Activated CD4-positive, alpha-beta T cell treated with anti-CD3 and anti-CD28 coated beads, Interleukin-2, amount 10 ng/mL, durations not matched to agents 24 days and 14 days (primary cell): ENCODE results near the gene RTN4RL2. TPM values are rescaled to one million over a fixed set of nuclear protein-coding genes. Genes with fewer than 3 reads are reported as not detected.

ENCODE experiments used
- DNase-seq: peaks from one replicate; pipeline ENCODE4 v3.0.0; 2022
- H3K27ac Mint-ChIP-seq: one replicate; pipeline ENCODE4 v1.8.0; 2022; ENCODE audit warnings: mild to moderate bottlenecking, mixed read lengths
- H3K27me3 Mint-ChIP-seq: one replicate; pipeline ENCODE4 v1.8.0; 2022; ENCODE audit warnings: mixed read lengths
- H3K36me3 Mint-ChIP-seq: one replicate; pipeline ENCODE4 v1.8.0; 2022; ENCODE audit warnings: low read depth, mild to moderate bottlenecking, mixed read lengths
- H3K4me1 Mint-ChIP-seq: one replicate; pipeline ENCODE4 v1.8.0; 2021; ENCODE audit warnings: mixed read lengths
- H3K4me3 Mint-ChIP-seq: one replicate; pipeline ENCODE4 v1.8.0; 2022; ENCODE audit warnings: mild to moderate bottlenecking, moderate library complexity, mixed read lengths
- H3K9me3 Mint-ChIP-seq: one replicate; pipeline ENCODE4 v1.8.0; 2021; ENCODE audit warnings: mixed read lengths
- intact Hi-C: fragments of 100-400 bp; cut with micrococcal nuclease; formaldehyde crosslinking; loops from one replicate; pipeline ENCODE4 v1.15.1; 2023
- total RNA-seq: library from RNA; stranded (reverse); gene quantifications from 2 replicates; pipeline ENCODE4 v1.2.3, GENCODE V29; 2022

The RTN4RL2 gene
- total RNA-seq, 1 donor from 2014 or later = 0.23 TPM

- Mint-ChIP-seq H3K36me3 (peaks cover 21% of the 10 kb centered on the region), H3K4me3 (no peak overlapping the region), H3K27me3 (peaks cover 30% of the 10 kb centered on the region), H3K27ac (no peak overlapping the region), H3K4me1 (peaks cover 3% of the 10 kb centered on the region), H3K9me3 (no peaks in the 10 kb centered on the region)
- intact Hi-C loops = no loop called here
- DNase-seq = no peak
Measured at GRCh38 chr11:57484141-57484710, 23.9 kb downstream of the RTN4RL2 start.

DNA sequence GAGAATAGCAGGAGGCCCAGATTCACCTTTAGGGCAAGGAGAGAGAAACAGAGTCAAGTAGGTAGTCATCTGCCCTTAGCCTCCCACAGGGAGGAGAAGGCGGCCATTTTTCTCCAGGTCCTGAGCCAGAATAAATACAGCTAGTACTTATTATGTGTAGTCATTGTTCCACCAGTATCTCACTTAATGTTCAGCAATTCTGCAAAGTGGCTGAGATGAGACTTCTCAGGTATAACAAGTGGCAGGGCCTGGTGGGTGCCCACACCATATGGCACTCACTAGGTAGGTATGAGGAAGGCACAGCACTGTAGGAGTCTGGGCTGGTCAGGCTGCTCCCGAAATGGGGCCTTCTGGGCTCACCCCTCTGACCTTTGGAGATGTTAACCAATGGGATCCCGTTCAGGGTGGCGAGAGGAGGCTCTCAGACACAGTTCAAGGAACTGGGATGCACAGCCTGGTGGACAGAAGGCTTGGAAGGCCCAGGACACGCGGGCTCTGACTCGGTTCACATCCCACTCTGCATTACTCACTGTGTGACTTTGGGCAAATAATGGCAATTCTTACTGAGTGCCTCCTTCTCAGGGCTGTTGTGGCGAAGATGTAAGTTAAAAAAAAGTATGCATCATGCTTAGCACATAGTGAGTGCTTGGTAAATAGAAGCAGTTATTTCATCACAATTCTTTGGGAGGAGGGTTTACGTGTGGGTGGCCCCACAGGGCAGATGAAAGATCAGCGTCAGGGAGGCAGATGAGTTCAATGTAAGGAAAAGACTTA, 25.1 kb downstream of the RTN4RL2 start:
- Mint-ChIP-seq H3K4me3 (no peak overlapping the region), H3K9me3 (no peaks in the 10 kb centered on the region), H3K36me3 (peaks cover 21% of the 10 kb centered on the region), H3K27ac (no peak overlapping the region), H3K4me1 (no peaks in the 10 kb centered on the region), H3K27me3 (peaks cover 20% of the 10 kb centered on the region)
- intact Hi-C loops = no loop called here
- no peak for DNase-seq

DNA sequence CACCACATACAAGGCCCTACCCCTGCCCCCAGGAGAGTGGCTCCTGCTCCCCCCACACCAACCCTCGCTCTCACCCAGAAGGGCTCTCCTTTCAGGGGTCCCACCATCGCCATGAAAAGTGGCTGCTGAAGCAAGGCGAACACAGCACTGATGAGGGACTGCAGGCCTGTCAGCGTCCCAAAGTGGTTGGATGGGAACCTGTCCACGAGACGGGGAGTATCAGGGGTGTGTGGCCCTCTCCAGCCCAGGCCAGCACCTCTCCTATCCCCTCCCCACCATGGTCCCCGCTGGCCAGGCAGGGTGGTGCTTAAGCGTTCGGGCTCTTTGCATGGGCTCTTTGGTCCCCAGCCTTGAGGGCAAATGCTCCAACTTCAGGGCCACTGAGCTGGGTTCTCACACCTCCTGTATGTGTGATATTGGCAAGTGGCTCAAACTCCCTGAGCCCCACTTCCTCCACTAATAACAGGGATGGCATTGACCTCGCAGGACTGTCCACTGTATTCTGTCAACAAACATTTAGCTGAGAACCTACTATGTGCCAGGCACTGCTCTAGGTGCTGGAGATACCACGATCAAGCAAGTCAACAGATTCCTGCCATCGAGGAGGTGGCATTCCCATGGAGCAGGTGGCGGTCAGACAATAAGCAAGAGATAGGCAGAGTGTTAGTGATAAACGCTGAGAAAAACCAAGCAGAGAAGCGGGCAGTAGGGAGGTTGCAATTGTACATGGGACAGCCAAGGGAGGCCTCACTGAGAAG, 26.9 kb downstream of the RTN4RL2 start:
- H3K4me3 Mint-ChIP-seq = no peak overlapping the region
- no peaks in the 10 kb centered on the region for H3K4me1 Mint-ChIP-seq
- peaks cover 19% of the 10 kb centered on the region for H3K36me3 Mint-ChIP-seq

DNA sequence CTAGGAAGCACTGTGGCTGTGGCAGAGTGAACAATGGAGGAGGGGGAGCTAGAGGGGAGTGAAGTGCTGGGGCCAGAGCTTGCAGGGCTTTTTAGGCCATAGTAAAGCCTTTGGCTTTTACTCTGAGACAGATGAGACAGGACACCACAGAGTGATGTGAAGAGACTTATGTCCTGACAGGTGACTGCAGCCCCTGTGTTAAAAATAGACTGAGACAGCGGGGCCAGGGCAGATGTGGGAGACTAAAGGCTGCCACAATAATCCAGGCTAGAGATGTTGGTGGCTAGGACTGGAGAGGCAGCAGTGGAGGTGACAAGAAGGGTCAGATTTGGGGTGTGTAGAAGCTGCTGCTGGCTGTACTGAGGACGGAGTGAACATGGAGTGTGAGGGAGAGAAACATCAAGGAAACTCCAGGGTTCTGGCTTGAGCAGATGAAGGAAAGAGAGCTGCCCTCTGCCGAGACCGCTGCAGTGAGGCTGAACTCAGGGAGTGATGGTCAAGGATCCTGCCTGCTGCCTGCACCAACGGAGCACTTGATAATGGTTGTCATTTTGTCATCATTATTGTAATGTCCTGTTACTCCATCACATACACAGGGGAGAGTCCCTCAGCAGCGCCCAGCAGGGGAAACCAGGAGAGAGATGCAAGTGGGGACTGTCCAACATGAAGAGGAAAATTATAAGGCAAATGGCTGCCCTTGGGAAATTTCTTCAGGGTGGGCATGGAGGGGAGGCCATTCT, 27.8 kb downstream of the RTN4RL2 start:
- H3K36me3 Mint-ChIP-seq = peaks cover 18% of the 10 kb centered on the region
- intact Hi-C loops = no loop called here
- H3K27me3 Mint-ChIP-seq = peaks cover 5% of the 10 kb centered on the region
- no peak for DNase-seq
- no peak overlapping the region for H3K4me3 Mint-ChIP-seq
- no peaks in the 10 kb centered on the region for H3K4me1 Mint-ChIP-seq
- H3K27ac Mint-ChIP-seq = no peak overlapping the region
- H3K9me3 Mint-ChIP-seq = no peaks in the 10 kb centered on the region

More for the DNA sequence above, 26.9 kb downstream of the RTN4RL2 start:
- intact Hi-C loops = no loop called here
- H3K27ac Mint-ChIP-seq = no peak overlapping the region
- no peak for DNase-seq
- H3K27me3 Mint-ChIP-seq = peaks cover 8% of the 10 kb centered on the region
- H3K9me3 Mint-ChIP-seq = no peaks in the 10 kb centered on the region

DNA sequence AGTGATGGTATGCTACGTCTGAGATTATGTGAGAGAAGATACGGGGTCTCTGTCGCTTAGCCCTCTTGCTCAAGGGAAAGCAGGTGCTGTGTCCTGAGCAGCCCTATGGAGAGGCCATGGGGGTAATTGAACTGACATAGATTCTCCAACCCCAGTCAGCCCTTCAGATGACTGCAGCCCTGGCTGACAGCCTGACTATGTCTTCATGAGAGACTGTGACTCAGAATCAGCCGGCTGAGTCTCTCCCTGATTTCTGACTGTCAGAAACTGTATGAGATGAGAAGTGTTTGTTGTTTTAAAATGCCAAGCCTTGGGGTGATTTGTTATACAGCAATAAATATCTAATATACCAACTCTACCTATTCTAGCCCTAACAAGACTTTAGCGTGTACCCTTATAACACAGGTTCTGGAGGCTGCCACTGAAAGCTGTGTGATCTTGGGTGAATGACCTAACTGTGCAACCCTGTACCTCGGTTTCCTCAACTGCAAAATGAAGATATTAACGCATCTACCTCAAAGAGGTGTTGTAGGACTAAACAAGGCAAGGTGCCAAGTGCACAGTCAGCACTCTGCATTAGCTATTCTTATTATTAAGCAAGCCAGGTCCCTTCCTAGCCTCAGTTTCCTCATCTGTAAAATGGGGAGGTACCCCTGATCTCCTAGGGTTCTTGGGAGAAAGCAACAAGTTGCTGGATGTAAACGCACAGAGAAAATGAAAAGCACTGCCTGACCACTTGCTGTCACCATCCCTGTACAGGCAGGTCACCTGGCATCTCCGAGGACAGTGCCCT, 30.3 kb downstream of the RTN4RL2 start:
- DNase-seq = no peak
- Mint-ChIP-seq H3K9me3 (no peaks in the 10 kb centered on the region), H3K4me3 (no peak overlapping the region), H3K27ac (no peak overlapping the region), H3K27me3 (no peaks in the 10 kb centered on the region), H3K4me1 (peaks cover 6% of the 10 kb centered on the region), H3K36me3 (peaks cover 11% of the 10 kb centered on the region)
- intact Hi-C loops = no loop called here

- intact Hi-C loops = no loop called here
- Mint-ChIP-seq H3K4me1 (peaks cover 6% of the 10 kb centered on the region), H3K27me3 (no peaks in the 10 kb centered on the region), H3K27ac (no peak overlapping the region), H3K9me3 (no peaks in the 10 kb centered on the region), H3K36me3 (peaks cover 16% of the 10 kb centered on the region), H3K4me3 (no peak overlapping the region)
- peak; percentile 88 for DNase-seq
Measured at GRCh38 chr11:57491371-57492061, 31.2 kb downstream of the RTN4RL2 start.

- no peaks in the 10 kb centered on the region for H3K9me3 Mint-ChIP-seq
- peaks cover 14% of the 10 kb centered on the region for H3K36me3 Mint-ChIP-seq
- H3K27ac Mint-ChIP-seq = peak overlapping the region; percentile 73
- H3K4me3 Mint-ChIP-seq = no peak overlapping the region
- peak; percentile 92 for DNase-seq
- no peaks in the 10 kb centered on the region for H3K27me3 Mint-ChIP-seq
- intact Hi-C loops = loop anchor here (1.0 kb wide), 1 partner anchor 33 kb away; no protein-coding TSS in a partner anchor
- peaks cover 8% of the 10 kb centered on the region for H3K4me1 Mint-ChIP-seq
Measured at GRCh38 chr11:57493507-57494503, 33.5 kb downstream of the RTN4RL2 start.

GRCh38 chr11:57496109-57496820, 35.9 kb downstream of the RTN4RL2 start:
- DNase-seq = no peak
- H3K4me3 Mint-ChIP-seq = no peak overlapping the region
- intact Hi-C loops = no loop called here
- no peaks in the 10 kb centered on the region for H3K27me3 Mint-ChIP-seq
- peaks cover 14% of the 10 kb centered on the region for H3K4me1 Mint-ChIP-seq
- H3K9me3 Mint-ChIP-seq = no peaks in the 10 kb centered on the region
- peaks cover 21% of the 10 kb centered on the region for H3K36me3 Mint-ChIP-seq
- no peak overlapping the region for H3K27ac Mint-ChIP-seq

- Mint-ChIP-seq H3K9me3 (no peaks in the 10 kb centered on the region), H3K27me3 (no peaks in the 10 kb centered on the region), H3K4me3 (no peak overlapping the region), H3K4me1 (peaks cover 14% of the 10 kb centered on the region), H3K36me3 (peaks cover 21% of the 10 kb centered on the region), H3K27ac (no peak overlapping the region)
- intact Hi-C loops = no loop called here
- no peak for DNase-seq
Measured at GRCh38 chr11:57497303-57498247, 37.2 kb downstream of the RTN4RL2 start.

DNA sequence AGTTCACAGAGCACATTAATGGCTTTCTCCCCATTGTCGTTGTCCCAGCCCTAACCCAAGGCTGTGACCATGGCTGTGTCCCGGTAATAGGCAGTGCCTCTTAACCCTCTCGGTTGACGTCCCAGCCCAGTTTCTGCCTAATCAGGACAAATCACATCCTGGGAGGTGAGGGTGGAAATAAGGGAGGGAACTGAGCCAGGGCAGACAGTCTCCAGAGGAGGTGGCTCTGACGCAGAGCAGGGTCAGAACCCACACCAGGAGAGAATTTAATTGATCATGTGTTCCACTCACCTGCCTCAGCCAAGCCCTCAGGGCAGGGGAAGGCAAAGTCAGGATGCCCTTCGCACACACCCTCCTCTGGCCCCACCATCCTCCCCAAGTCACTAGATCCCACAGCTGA, 38.2 kb downstream of the RTN4RL2 start:
- Mint-ChIP-seq H3K36me3 (peaks cover 21% of the 10 kb centered on the region), H3K4me1 (peaks cover 13% of the 10 kb centered on the region), H3K27ac (no peak overlapping the region), H3K9me3 (no peaks in the 10 kb centered on the region), H3K4me3 (no peak overlapping the region), H3K27me3 (no peaks in the 10 kb centered on the region)
- no peak for DNase-seq
- intact Hi-C loops = no loop called here
